ENCODE results near the gene MYOZ2. TPM values are rescaled to one million over a fixed set of nuclear protein-coding genes. Genes with fewer than 3 reads are reported as not detected.

The MYOZ2 gene
- total and polyA plus RNA-seq, 2 of the 13 experiments (the other 11 are each of a cell fraction or from before 2014, with no cell fraction given), result 0.03 TPM; not detected in 1

- in situ Hi-C loops (cut with HindIII; ENCODE audit: extremely low pct_ligation_motif_present, low pct_unique_long_range_greater_than_20kb) (no loop called here), intact Hi-C loops (cut with micrococcal nuclease; ENCODE audit: unreplicated experiment) (no loop called here)
- Histone ChIP-seq H3K4me2 (ENCODE audit: low read depth, low read length) (no peak overlapping the region), H3K4me3 (replicated peaks in 1 of 3; ENCODE audit: insufficient read depth in 1 of 3, low read depth in 2 of 3, low read length in 3 of 3) (no peak overlapping the region), H2AFZ (ENCODE audit: low read length) (no peak overlapping the region), H4K20me1 (ENCODE audit: insufficient read depth, low read length) (no peaks in the 10 kb centered on the region), H3K27me3 (ENCODE audit: control insufficient read depth in 1 of 2, insufficient read depth in 2 of 2, low read length in 2 of 2) (no peaks in the 10 kb centered on the region; a peak in 2 of 5 replicates), H3K79me2 (ENCODE audit: insufficient read depth, low read length) (no peaks in the 10 kb centered on the region), H3K4me1 (ENCODE audit: insufficient read depth, low read length) (no peaks in the 10 kb centered on the region), H3K9ac (ENCODE audit: insufficient read depth, low read depth, low read length) (no peak overlapping the region), H3K9me3 (ENCODE audit: low read length) (no peaks in the 10 kb centered on the region), H3K36me3 (replicated peaks in 1 of 2; ENCODE audit: control insufficient read depth in 1 of 2, insufficient read depth in 2 of 2, low read length in 2 of 2) (no peaks in the 10 kb centered on the region), H3K27ac (ENCODE audit: extremely low read length, insufficient read depth, low read length) (no peak overlapping the region)
- no peak for FAIRE-seq
- ChIA-PET POLR2A (no interaction called here), CTCF (ENCODE audit: low intra/inter-chr PET ratio, low total read pairs) (no interaction called here)
- WGBS (ENCODE audit: low lambda C conversion rate), result 37% methylated on average over 5 of the region's 5 CpGs
- no peak for ATAC-seq
- no peak for DNase-seq (ENCODE audit: low spot score)
- BruUV-seq (replicated peaks), result no TSS peak
- no peak for TF ChIP-seq DPF2 (CRISPR knock-in tag; IDR thresholded peaks at IDR 0.05; ENCODE audit: borderline replicate concordance, low read depth)
- no peak for TF ChIP-seq ZNF569 (CRISPR knock-in tag; IDR thresholded peaks at IDR 0.05; ENCODE audit: borderline replicate concordance)
- no peak for TF ChIP-seq AKAP8 (CRISPR knock-in tag; IDR thresholded peaks at IDR 0.05)
- no peak for TF ChIP-seq ZNF232 (CRISPR knock-in tag; IDR thresholded peaks at IDR 0.05; ENCODE audit: borderline replicate concordance)
- TF ChIP-seq SMAD1 (CRISPR knock-in tag; IDR thresholded peaks at IDR 0.05; ENCODE audit: borderline replicate concordance, low read depth), result no peak
- TF ChIP-seq RNF219 (CRISPR knock-in tag; IDR thresholded peaks at IDR 0.05), result no peak
- TF ChIP-seq HNRNPLL (IDR thresholded peaks at IDR 0.05; ENCODE audit: low read depth, low read length, poor library complexity, severe bottlenecking), result no peak
- no peak for TF ChIP-seq ZNF639 (CRISPR knock-in tag; conservative IDR thresholded peaks at IDR 0.05)
- TF ChIP-seq PAXIP1 (CRISPR knock-in tag; conservative IDR thresholded peaks at IDR 0.05), result no peak
- no peak for TF ChIP-seq ZSCAN25 (CRISPR knock-in tag; IDR thresholded peaks at IDR 0.05)
- TF ChIP-seq ELF4 (CRISPR knock-in tag; IDR thresholded peaks at IDR 0.05; ENCODE audit: borderline replicate concordance), result no peak
- no peak for TF ChIP-seq ZNF7 (CRISPR knock-in tag; IDR thresholded peaks at IDR 0.05)
- no peak for TF ChIP-seq ZBTB49 (CRISPR knock-in tag; IDR thresholded peaks at IDR 0.05; ENCODE audit: borderline replicate concordance)
- TF ChIP-seq ZNF614 (CRISPR knock-in tag; IDR thresholded peaks at IDR 0.05; ENCODE audit: borderline replicate concordance), result no peak
These were observed 26.5 kb downstream of the MYOZ2 start for GRCh38 chr4:119162174-119162573.

Measured in HepG2 (cell line).